GM18526 (cell line): ENCODE measurements around the gene GRK1.

ENCODE experiments used
- POLR2A ChIP-seq: IDR thresholded peaks from 3 replicates; pipeline ENCODE4 v1.6.1; 2011; ENCODE audit not compliant: insufficient read length; ENCODE audit errors: extremely low read depth

The GRK1 gene

GRCh38 chr13:113749967-113750366 lies 82.9 kb downstream of the GRK1 start:
- TF ChIP-seq POLR2A: no peak

GRCh38 chr13:113750554-113751399 lies 83.8 kb downstream of the GRK1 start:
- no peak for TF ChIP-seq POLR2A

- no peak for TF ChIP-seq POLR2A
Measured at GRCh38 chr13:113751491-113751890, 84.5 kb downstream of the GRK1 start.

GRCh38 chr13:113753171-113753570 lies 86.2 kb downstream of the GRK1 start:
- TF ChIP-seq POLR2A: no peak

GRCh38 chr13:113754242-113754641 lies 87.2 kb downstream of the GRK1 start:
- no peak for TF ChIP-seq POLR2A

GRCh38 chr13:113754691-113755090 lies 87.7 kb downstream of the GRK1 start:
- no peak for TF ChIP-seq POLR2A

- no peak for TF ChIP-seq POLR2A
Measured at GRCh38 chr13:113756441-113757097, 89.5 kb downstream of the GRK1 start.

- no peak for TF ChIP-seq POLR2A
Measured at GRCh38 chr13:113758651-113759524, 91.9 kb downstream of the GRK1 start, which contains the start of gene TMEM255B. TMEM255B (plus strand) TSS chr13:113759226; CDS start chr13:113759270, 44 bp downstream.

- TF ChIP-seq POLR2A: no peak
Measured at GRCh38 chr13:113759525-113760137, 92.6 kb downstream of the GRK1 start.

- TF ChIP-seq POLR2A: no peak
Measured at GRCh38 chr13:113761136-113761535, 94.1 kb downstream of the GRK1 start.

- no peak for TF ChIP-seq POLR2A
Measured at GRCh38 chr13:113762075-113762474, 95.1 kb downstream of the GRK1 start.

- TF ChIP-seq POLR2A: no peak
Measured at GRCh38 chr13:113762538-113762937, 95.5 kb downstream of the GRK1 start.

- no peak for TF ChIP-seq POLR2A
Measured at GRCh38 chr13:113763254-113763653, 96.2 kb downstream of the GRK1 start.

GRCh38 chr13:113763961-113764792 lies 97.2 kb downstream of the GRK1 start:
- TF ChIP-seq POLR2A: no peak

GRCh38 chr13:113764793-113765563 lies 98.0 kb downstream of the GRK1 start:
- no peak for TF ChIP-seq POLR2A
